K562 (cell line): ENCODE measurements around the gene MEOX2. TPM values are rescaled to one million over a fixed set of nuclear protein-coding genes. Genes with fewer than 3 reads are reported as not detected.

ENCODE experiments used
- ATAC-seq: fragments of 200-7000 bp; cut with Tn5 transposase; 3 replicates; pipeline ENCODE4 v1.9.1; 2020; ENCODE audit warnings: moderate library complexity
- BruUV-seq: library from RNA; stranded (reverse); fragments of 400-500 nt; replicated peaks from 2 replicates; lab custom pipeline; 2021; lab: Mats Ljungman, UMichigan
- CTCF ChIA-PET: fragments of 300-600 bp; formaldehyde crosslinking; extraction: SDS; loops from one replicate; lab custom pipeline; 2021; ENCODE audit warnings: low intra/inter-chr PET ratio; lab: Yijun Ruan, JAX
- POLR2A ChIA-PET: fragments of 300-600, 350-650 bp; sonication (Branson Sonifier 250); formaldehyde crosslinking; extraction: SDS; loops from one replicate; lab custom pipeline; 2021; ENCODE audit warnings: antibody characterized with exemption, inconsistent platforms; lab: Yijun Ruan, JAX
- DNase-seq, 4 experiments: peaks; one replicate each; pipeline versions ENCODE4 v3.0.0 to v3.0.0-alpha.2; 2011 to 2018; ENCODE audit warnings: low spot score in 3 of 4, mixed read lengths in 3 of 4; ENCODE audit errors: extremely low read depth in 1 of 4
- FAIRE-seq: peaks from 2 replicates; lab custom pipeline; 2011; peaks lifted over from hg19 to GRCh38; lab: Jason Lieb, UNC
- H2AFZ ChIP-seq: 2 replicates; pipeline ENCODE4 v1.6.0; 2011; ENCODE audit warnings: low read depth, low read length, control low read depth, inconsistent platforms
- H3K27ac ChIP-seq: fragments of 200-600 bp; 3 replicates; pipeline ENCODE4 v1.8.0; 2011; ENCODE audit warnings: low read depth, mild to moderate bottlenecking, control low read depth, inconsistent platforms, low read length, moderate library complexity, mixed read lengths; ENCODE audit errors: extremely low read depth
- H3K27me3 ChIP-seq, 2 experiments: fragments of 300-600 bp in 1 of 2; 2 replicates in 1 of 2; 3 replicates in 1 of 2; pipeline versions ENCODE4 v1.6.0 to v1.8.0; 2011; ENCODE audit warnings: inconsistent platforms in 2 of 2, low read length in 2 of 2, mild to moderate bottlenecking in 1 of 2, mixed read lengths in 1 of 2, moderate library complexity in 1 of 2; ENCODE audit not compliant: control insufficient read depth in 2 of 2, insufficient read depth in 2 of 2
- H3K36me3 ChIP-seq: fragments of 300-600 bp; 3 replicates; pipeline ENCODE4 v1.8.0; 2011; ENCODE audit warnings: mild to moderate bottlenecking, low read length, inconsistent platforms; ENCODE audit not compliant: control insufficient read depth, insufficient read depth
- H3K4me1 ChIP-seq, 2 experiments: fragments of 200-600 bp in 1 of 2; replicated peaks in 1 of 2; 2 replicates in 1 of 2; 3 replicates in 1 of 2; pipeline versions ENCODE4 v1.5.1 to v1.8.0; 2011; ENCODE audit warnings: inconsistent platforms in 2 of 2, low read length in 2 of 2, mild to moderate bottlenecking in 1 of 2, mixed read lengths in 1 of 2, moderate library complexity in 1 of 2; ENCODE audit not compliant: control insufficient read depth in 2 of 2, insufficient read depth in 2 of 2
- H3K4me2 ChIP-seq: 2 replicates; pipeline ENCODE4 v1.6.1; 2011; ENCODE audit warnings: low read length, control low read depth, inconsistent platforms, mixed read lengths; ENCODE audit not compliant: insufficient read depth
- H3K4me3 ChIP-seq: fragments of 200-600 bp; sonication (generic), shearing (Covaris generic); 2 replicates; pipeline ENCODE4 v1.5.1; 2016; ENCODE audit warnings: control low read depth, inconsistent platforms
- H3K79me2 ChIP-seq: fragments of 200-600 bp; 3 replicates; pipeline ENCODE4 v1.8.0; 2011; ENCODE audit warnings: low read length, inconsistent platforms; ENCODE audit not compliant: control insufficient read depth, insufficient read depth
- H3K9ac ChIP-seq, 2 experiments: 2 replicates each; pipeline versions ENCODE4 v1.6.0 to v1.6.1; 2011; ENCODE audit warnings: low read depth in 2 of 2, low read length in 2 of 2, control low read depth in 1 of 2, inconsistent platforms in 1 of 2, mild to moderate bottlenecking in 1 of 2, mixed read lengths in 1 of 2; ENCODE audit not compliant: insufficient read depth in 1 of 2
- H3K9me1 ChIP-seq: one replicate; pipeline ENCODE4 v1.6.0; 2011; ENCODE audit warnings: inconsistent platforms, mild to moderate bottlenecking, low read length, moderate library complexity; ENCODE audit not compliant: control insufficient read depth, insufficient read depth
- H3K9me3 ChIP-seq: replicated peaks from 2 replicates; pipeline ENCODE4 v1.5.1; 2011; ENCODE audit warnings: low read depth, low read length, inconsistent platforms; ENCODE audit not compliant: control insufficient read depth, insufficient read depth
- H4K20me1 ChIP-seq: replicated peaks from 2 replicates; pipeline ENCODE4 v1.6.1; 2011; ENCODE audit warnings: low read length, inconsistent platforms, mixed read lengths; ENCODE audit not compliant: control insufficient read depth, insufficient read depth
- BCLAF1 ChIP-seq, 2 experiments: fragments of 450-650 bp in 1 of 2; IDR thresholded peaks; 2 replicates each; pipeline ENCODE4 v1.6.1; 2011 to 2017; ENCODE audit warnings: low read depth in 2 of 2, antibody characterized with exemption in 1 of 2, borderline replicate concordance in 1 of 2, low read length in 1 of 2, mild to moderate bottlenecking in 1 of 2, mixed read lengths in 1 of 2; ENCODE audit not compliant: control insufficient read depth in 1 of 2
- CAMTA2 ChIP-seq: fragments of 250-450 bp; sonication (Bioruptor Pico); conservative IDR thresholded peaks from 2 replicates; pipeline ENCODE4 v1.5.1; 2022
- COPS2 ChIP-seq: fragments of 450-650 bp; conservative IDR thresholded peaks from 2 replicates; pipeline ENCODE4 v1.6.1; 2016; ENCODE audit warnings: mild to moderate bottlenecking, moderate library complexity
- CTBP1 ChIP-seq: fragments of 450-650 bp; IDR thresholded peaks from 2 replicates; pipeline ENCODE4 v1.6.1; 2016; ENCODE audit warnings: borderline replicate concordance
- ETS2 ChIP-seq: IDR thresholded peaks from 2 replicates; pipeline ENCODE4 v1.6.1; 2016; ENCODE audit warnings: borderline replicate concordance, missing genetic modification characterization, mild to moderate bottlenecking, moderate library complexity, missing compliant biosample characterization; ENCODE audit not compliant: poor library complexity, severe bottlenecking
- FOXJ2 ChIP-seq: fragments of 200-800 bp; sonication (Bioruptor generic); IDR thresholded peaks from 2 replicates; pipeline ENCODE4 v1.6.1; 2016; ENCODE audit warnings: missing genetic modification characterization, missing compliant biosample characterization
- MAX ChIP-seq: sonication (generic); formaldehyde crosslinking; IDR thresholded peaks from 2 replicates; pipeline ENCODE4 v1.9.0; 2022; ENCODE audit warnings: mild to moderate bottlenecking, missing genetic modification reagents
- MCM7 ChIP-seq, 2 experiments: fragments of 450-650 bp; IDR thresholded peaks; 2 replicates each; pipeline ENCODE4 v1.6.1; 2016 to 2018
- MXD1 ChIP-seq: fragments of 250-450 bp; sonication (Bioruptor Pico); IDR thresholded peaks from 2 replicates; pipeline ENCODE4 v1.8.0; 2021; ENCODE audit warnings: borderline replicate concordance, mild to moderate bottlenecking, moderate library complexity; ENCODE audit not compliant: poor library complexity, severe bottlenecking
- NKRF ChIP-seq: fragments of 450-650 bp; IDR thresholded peaks from 2 replicates; pipeline ENCODE4 v1.6.1; 2016; ENCODE audit warnings: borderline replicate concordance
- RBM15 ChIP-seq: fragments of 200-400 bp; formaldehyde crosslinking; IDR thresholded peaks from 2 replicates; pipeline ENCODE4 v1.6.1; 2018; ENCODE audit warnings: mild to moderate bottlenecking, low read length, moderate library complexity; ENCODE audit not compliant: insufficient read depth
- RBM17 ChIP-seq: fragments of 200-400 bp; formaldehyde crosslinking; IDR thresholded peaks from 2 replicates; pipeline ENCODE4 v1.6.1; 2017; ENCODE audit warnings: low read depth, mild to moderate bottlenecking, low read length, borderline replicate concordance
- RBM34 ChIP-seq: fragments of 200-400 bp; formaldehyde crosslinking; IDR thresholded peaks from 2 replicates; pipeline ENCODE4 v1.6.1; 2018; ENCODE audit warnings: low read length, borderline replicate concordance; ENCODE audit not compliant: insufficient read depth
- SRF ChIP-seq, 2 experiments: fragments of 250-450, 450-650 bp in 1 of 2; sonication (Bioruptor Pico) in 1 of 2; sonication (generic) in 1 of 2; formaldehyde crosslinking; IDR thresholded peaks; 2 replicates each; pipeline versions ENCODE4 v1.5.0 to v1.5.1; 2020 to 2022; ENCODE audit warnings: mild to moderate bottlenecking in 1 of 2, missing genetic modification reagents in 1 of 2
- TRIM24 ChIP-seq, 2 experiments: fragments of 450-650 bp; IDR thresholded peaks; 2 replicates each; pipeline ENCODE4 v1.6.1; 2016
- ZNF124 ChIP-seq: sonication (generic); formaldehyde crosslinking; IDR thresholded peaks from 2 replicates; pipeline ENCODE4 v1.8.1; 2022; ENCODE audit warnings: missing genetic modification reagents
- ZNF444 ChIP-seq: fragments of 250-450 bp; sonication (Bioruptor Pico); IDR thresholded peaks from 2 replicates; pipeline ENCODE4 v1.4.0; 2020; ENCODE audit warnings: mild to moderate bottlenecking, moderate library complexity
- ZNF586 ChIP-seq: fragments of 450-650 bp; formaldehyde crosslinking; conservative IDR thresholded peaks from 2 replicates; pipeline ENCODE4 v1.4.0; 2020; ENCODE audit warnings: mild to moderate bottlenecking, moderate library complexity
- ZNF707 ChIP-seq: fragments of 250-450 bp; sonication (Bioruptor Pico); conservative IDR thresholded peaks from 2 replicates; pipeline ENCODE4 v1.8.0; 2022; ENCODE audit warnings: inconsistent platforms, mild to moderate bottlenecking, moderate library complexity
- in situ Hi-C: fragments of 300-500 bp; cut with MboI; formaldehyde crosslinking; loops from 4 replicates; pipeline ENCODE4 v1.15.0; 2018; ENCODE audit warnings: inconsistent platforms, mixed read lengths
- intact Hi-C: fragments of 100-400 bp; cut with micrococcal nuclease; formaldehyde crosslinking; loops from 2 replicates; pipeline ENCODE4 v1.14.2; 2022
- polyA plus RNA-seq, 8 experiments: library from polyadenylated mRNA; depleted of rRNA in 4 of 8; stranded (reverse) in 5 of 8; unstranded in 3 of 8; fragments of >200 nt; fragmentation: Nextera tagmentation in 2 of 8; fragmentation: Illumina TruSeq in 1 of 8; extraction: Ambion mirVana in 2 of 8; extraction: Trizol in 1 of 8; gene quantifications; 2 replicates each; pipeline versions ENCODE4 v1.2.1 to v1.2.3, GENCODE V29; 2011 to 2014; ENCODE audit warnings: inconsistent platforms in 1 of 8, missing spikeins in 1 of 8
- total RNA-seq, 7 experiments: library from RNA; depleted of rRNA in 6 of 7; stranded (reverse); fragments of >200 nt in 6 of 7; fragmentation: Illumina TruSeq in 2 of 7; extraction: Trizol in 2 of 7; gene quantifications; 2 replicates each; pipeline versions ENCODE4 v1.2.1 to v1.2.3, GENCODE V29; 2011 to 2021; ENCODE audit warnings: low replicate concordance in 1 of 7

The MEOX2 gene
- total and polyA plus RNA-seq, 9 of the 15 experiments (the other 6 are each of a cell fraction or from before 2014, with no cell fraction given): not detected

GRCh38 chr7:15674586-15674985 lies 11.9 kb downstream of the MEOX2 start:
- Histone ChIP-seq H3K27me3 (no peaks in the 10 kb centered on the region), H3K9me1 (no peaks in the 10 kb centered on the region), H3K4me2 (no peak overlapping the region), H3K9ac (no peak overlapping the region), H3K79me2 (no peaks in the 10 kb centered on the region), H2AFZ (no peak overlapping the region), H3K36me3 (no peaks in the 10 kb centered on the region), H3K4me1 (no peaks in the 10 kb centered on the region), H3K4me3 (no peak overlapping the region), H3K9me3 (no peaks in the 10 kb centered on the region), H3K27ac (no peak overlapping the region), H4K20me1 (no peaks in the 10 kb centered on the region)
- FAIRE-seq (no peak), ATAC-seq (no peak), DNase-seq (no peak)
- in situ Hi-C loops: no loop called here
- CTCF ChIA-PET: no interaction called here
- POLR2A ChIA-PET: no interaction called here
- BruUV-seq: no TSS peak
- intact Hi-C loops: no loop called here
- TF ChIP-seq FOXJ2 (no peak), RBM34 (no peak), BCLAF1 (IDR thresholded peaks at IDR 0.05; ENCODE audit: borderline replicate concordance in 1 of 2, control insufficient read depth in 1 of 2, low read depth in 2 of 2, low read length in 1 of 2) (no peak), NKRF (no peak), ZNF707 (CRISPR knock-in tag) (no peak), CAMTA2 (CRISPR knock-in tag) (no peak), ZNF124 (CRISPR knock-in tag) (no peak), COPS2 (no peak), ETS2 (no peak), CTBP1 (no peak), MCM7 (IDR thresholded peaks at IDR 0.05) (no peak), MAX (no peak), ZNF444 (no peak), MXD1 (CRISPR knock-in tag) (no peak), RBM17 (no peak), RBM15 (no peak), TRIM24 (IDR thresholded peaks at IDR 0.05) (no peak), ZNF586 (CRISPR knock-in tag) (no peak), SRF (CRISPR knock-in tag; IDR thresholded peaks at IDR 0.05) (no peak)
